G401 (cell line): ENCODE results near the gene KIF5A. TPM values are rescaled to one million over a fixed set of nuclear protein-coding genes. Genes with fewer than 3 reads are reported as not detected.

Source experiments
- DNase-seq: peaks from one replicate; pipeline ENCODE4 v3.0.0-alpha.2; 2015; ENCODE audit warnings: low spot score
- in situ Hi-C: cut with HindIII; loops from 2 replicates; pipeline ENCODE4 v1.10.0; 2016; ENCODE audit warnings: low sequenced_read_pairs, mixed read lengths
- total RNA-seq: library from RNA; depleted of rRNA; stranded (reverse); fragments of >200 nt; shearing (Covaris generic); gene quantifications from 2 replicates; pipeline ENCODE4 v1.2.3, GENCODE V29; 2014

The KIF5A gene
- total RNA-seq, 1 experiment from 2014 or later: not detected

GRCh38 chr12:57591782-57592325 lies 42.0 kb downstream of the KIF5A start:
- DNase-seq: no peak
- in situ Hi-C loops: no loop called here

- no peak for DNase-seq
- in situ Hi-C loops: no loop called here
Measured at GRCh38 chr12:57592551-57593165, 42.8 kb downstream of the KIF5A start.

GRCh38 chr12:57593187-57593586 lies 43.3 kb downstream of the KIF5A start:
- DNase-seq: no peak
- in situ Hi-C loops: no loop called here

GRCh38 chr12:57600395-57600794 lies 50.6 kb downstream of the KIF5A start:
- in situ Hi-C loops: no loop called here
- no peak for DNase-seq

GRCh38 chr12:57602544-57602943 lies 52.7 kb downstream of the KIF5A start:
- in situ Hi-C loops: no loop called here
- no peak for DNase-seq

- DNase-seq: no peak
- in situ Hi-C loops: no loop called here
Measured at GRCh38 chr12:57603324-57603723, 53.5 kb downstream of the KIF5A start.

- DNase-seq: peak; percentile 89
- in situ Hi-C loops: no loop called here
Measured at GRCh38 chr12:57603815-57604453, 54.1 kb downstream of the KIF5A start.

- peak; percentile 74 for DNase-seq
- in situ Hi-C loops: no loop called here
Measured at GRCh38 chr12:57604454-57604991, 54.7 kb downstream of the KIF5A start, which contains the start of gene DTX3. TSS of gene DTX3 (plus strand) at chr12:57604824. CDS start at chr12:57606518, 1,694 bp downstream.

- in situ Hi-C loops: no loop called here
- DNase-seq: peak; percentile 63
Measured at GRCh38 chr12:57604992-57605810, 55.4 kb downstream of the KIF5A start.

- in situ Hi-C loops: no loop called here
- no peak for DNase-seq
Measured at GRCh38 chr12:57605811-57606311, 56.0 kb downstream of the KIF5A start.

GRCh38 chr12:57606399-57606798 lies 56.6 kb downstream of the KIF5A start:
- no peak for DNase-seq
- in situ Hi-C loops: no loop called here

GRCh38 chr12:57606821-57607220 lies 57.0 kb downstream of the KIF5A start:
- in situ Hi-C loops: no loop called here
- no peak for DNase-seq

GRCh38 chr12:57607958-57608663 lies 58.3 kb downstream of the KIF5A start:
- DNase-seq: no peak
- in situ Hi-C loops: no loop called here

- no peak for DNase-seq
- in situ Hi-C loops: no loop called here
Measured at GRCh38 chr12:57609101-57609780, 59.4 kb downstream of the KIF5A start.

- in situ Hi-C loops: no loop called here
- no peak for DNase-seq
Measured at GRCh38 chr12:57609781-57610553, 60.1 kb downstream of the KIF5A start.

- in situ Hi-C loops: no loop called here
- DNase-seq: no peak
Measured at GRCh38 chr12:57610554-57611107, 60.8 kb downstream of the KIF5A start.

GRCh38 chr12:57611108-57611826 lies 61.4 kb downstream of the KIF5A start, which contains the start of gene ARHGEF25:
TSS of gene ARHGEF25 (plus strand) at chr12:57611435. CDS start at chr12:57611895, 460 bp downstream.
- peak; percentile 84 for DNase-seq
- in situ Hi-C loops: no loop called here
